ENCODE data around the gene GAP43. TPM values are rescaled to one million over a fixed set of nuclear protein-coding genes. Genes with fewer than 3 reads are reported as not detected.

GAP43 gene
- total and polyA plus RNA-seq, 10 donors: 0.14 to 0.38 (median 0.20) TPM; not detected in 7

DNA sequence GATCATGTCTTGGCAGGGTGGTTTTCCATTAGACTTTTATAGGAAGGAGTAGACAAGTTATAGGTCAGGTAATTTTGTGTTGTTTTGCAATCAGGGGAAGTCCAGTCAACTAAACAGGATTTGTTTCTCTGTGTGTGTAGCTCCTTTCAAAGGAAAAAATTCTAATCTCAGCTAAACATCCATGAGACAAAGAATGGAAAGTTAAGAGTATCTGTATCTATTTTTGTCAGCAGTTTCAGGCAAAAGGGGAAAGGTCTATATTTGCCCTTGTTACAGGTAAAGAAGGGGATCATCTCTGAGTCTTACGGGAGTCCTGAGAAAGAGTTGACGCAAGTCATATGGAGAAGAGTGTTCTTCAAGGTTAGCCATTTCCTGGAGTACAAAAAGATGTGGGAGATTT is 79.3 kb downstream of the GAP43 start:
- Histone ChIP-seq H3K9me3 (no peaks in the 10 kb centered on the region), H3K36me3 (no peaks in the 10 kb centered on the region), H3K27ac (no peak overlapping the region), H3K4me3 (no peak overlapping the region), H3K27me3 (replicated peaks in 1 of 7) (no peaks in the 10 kb centered on the region), H3K4me1 (no peaks in the 10 kb centered on the region)
- no peak for TF ChIP-seq POLR2AphosphoS5 (IDR thresholded peaks at IDR 0.05)
- no peak for TF ChIP-seq CTCF (IDR thresholded peaks at IDR 0.05 in 8 of 11, conservative IDR thresholded peaks at IDR 0.05 in 3 of 11)
- no peak for TF ChIP-seq POLR2A (IDR thresholded peaks at IDR 0.05)
- no peak for DNase-seq
- 91 to 100% (median 96%) methylated on average over 2 of the region's 2 CpGs for WGBS, 5 donors
- intact Hi-C loops (cut with DNase I; ENCODE audit: low total_unique reads): no loop called here

DNA sequence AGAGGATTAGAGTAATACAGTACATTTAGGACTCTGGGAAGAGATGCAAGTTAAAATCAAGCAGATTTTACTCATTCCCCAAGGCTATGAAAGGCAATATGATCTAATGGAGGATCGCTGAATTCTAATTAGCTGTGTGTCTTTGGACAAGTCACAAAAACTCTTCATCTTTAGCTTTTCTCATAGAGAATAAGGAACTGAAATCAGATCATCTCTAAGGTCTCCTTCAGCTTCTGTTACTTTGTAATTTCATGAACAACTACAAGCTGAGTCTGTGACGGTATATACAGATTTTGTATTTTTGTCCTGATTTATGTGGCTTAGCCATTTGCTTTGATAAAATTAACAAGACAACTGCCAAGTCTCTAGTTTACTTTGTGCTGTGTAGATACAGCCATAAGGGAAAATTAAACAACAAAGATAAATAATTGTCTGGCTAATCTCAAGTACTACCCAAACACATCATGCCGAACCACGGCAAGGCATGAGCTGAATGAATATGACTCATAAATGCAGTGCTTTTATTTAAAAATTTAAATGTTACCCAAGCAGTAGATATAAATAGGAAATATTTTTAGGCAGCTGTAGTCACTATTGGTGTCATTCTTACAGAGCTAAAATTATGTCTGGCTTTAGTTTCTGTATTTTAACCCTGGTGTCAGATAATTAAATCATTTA is 81.5 kb downstream of the GAP43 start:
- no peaks in the 10 kb centered on the region for H3K27me3 ChIP-seq (replicated peaks in 1 of 7)
- no peak overlapping the region for H3K4me3 ChIP-seq
- no peaks in the 10 kb centered on the region for H3K36me3 ChIP-seq
- H3K27ac ChIP-seq: no peak overlapping the region
- intact Hi-C loops (cut with DNase I; ENCODE audit: low total_unique reads): no loop called here
- H3K4me1 ChIP-seq: no peaks in the 10 kb centered on the region
- no peak for DNase-seq
- WGBS, 5 donors: 79 to 90% (median 85%) methylated on average over 4 of the region's 4 CpGs
- TF ChIP-seq CTCF (IDR thresholded peaks at IDR 0.05 in 8 of 11, conservative IDR thresholded peaks at IDR 0.05 in 3 of 11): no peak
- TF ChIP-seq POLR2AphosphoS5 (IDR thresholded peaks at IDR 0.05): no peak
- TF ChIP-seq POLR2A (IDR thresholded peaks at IDR 0.05): no peak
- H3K9me3 ChIP-seq: no peaks in the 10 kb centered on the region

DNA sequence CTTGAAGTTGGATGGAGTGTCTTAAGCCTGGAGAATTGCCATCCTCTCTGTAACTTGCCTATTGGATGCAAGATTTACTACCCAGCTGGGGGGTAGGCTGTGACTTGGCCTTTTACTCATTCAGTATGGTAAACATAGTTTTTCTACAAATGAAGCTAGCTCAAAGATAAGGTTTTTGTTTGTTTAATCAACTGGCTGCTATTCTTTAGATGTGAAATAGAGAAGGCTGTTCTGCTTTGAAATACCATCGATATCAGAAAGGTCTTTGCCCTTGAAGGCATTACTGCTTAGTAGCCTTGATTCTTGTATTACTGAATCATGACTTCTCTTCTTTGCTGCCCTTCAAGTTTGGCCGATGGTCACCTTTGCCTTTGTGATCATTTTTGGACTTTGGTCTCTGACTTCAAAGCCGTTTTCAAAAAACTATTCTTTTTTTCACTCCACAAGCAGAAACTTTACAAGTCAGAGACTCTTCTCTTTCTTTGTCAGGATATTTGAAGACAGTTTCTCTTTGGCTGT is 83.1 kb downstream of the GAP43 start:
- TF ChIP-seq POLR2A (IDR thresholded peaks at IDR 0.05): no peak
- no peak for TF ChIP-seq POLR2AphosphoS5 (IDR thresholded peaks at IDR 0.05)
- no peak for TF ChIP-seq CTCF (IDR thresholded peaks at IDR 0.05 in 8 of 11, conservative IDR thresholded peaks at IDR 0.05 in 3 of 11)
- no peaks in the 10 kb centered on the region for H3K27me3 ChIP-seq (replicated peaks in 1 of 7)
- H3K36me3 ChIP-seq: no peaks in the 10 kb centered on the region
- intact Hi-C loops (cut with DNase I; ENCODE audit: low total_unique reads): no loop called here
- H3K9me3 ChIP-seq: no peaks in the 10 kb centered on the region
- H3K4me3 ChIP-seq: no peak overlapping the region
- no peaks in the 10 kb centered on the region for H3K4me1 ChIP-seq
- H3K27ac ChIP-seq: no peak overlapping the region
- WGBS, 5 donors: 84 to 89% (median 89%) methylated on average over 3 of the region's 3 CpGs
- DNase-seq: no peak

- DNase-seq: no peak
- Histone ChIP-seq H3K9me3 (no peaks in the 10 kb centered on the region), H3K36me3 (no peaks in the 10 kb centered on the region), H3K4me1 (no peaks in the 10 kb centered on the region), H3K4me3 (no peak overlapping the region), H3K27me3 (replicated peaks in 1 of 7) (no peaks in the 10 kb centered on the region), H3K27ac (no peak overlapping the region)
- no peak for TF ChIP-seq POLR2A (IDR thresholded peaks at IDR 0.05)
- no peak for TF ChIP-seq POLR2AphosphoS5 (IDR thresholded peaks at IDR 0.05)
- TF ChIP-seq CTCF (IDR thresholded peaks at IDR 0.05 in 8 of 11, conservative IDR thresholded peaks at IDR 0.05 in 3 of 11): no peak
- intact Hi-C loops (cut with DNase I; ENCODE audit: low total_unique reads): no loop called here
- WGBS, 5 donors: 64 to 78% (median 71%) methylated on average over 2 of the region's 2 CpGs
Measured at GRCh38 chr3:115708540-115708939, 85.2 kb downstream of the GAP43 start.
